IPS DF 6.9 (cell line): ENCODE data around the gene TPSD1.
"Not testable (repeated sequence)": the region's sequence is repeated elsewhere in the genome, so short reads cannot be mapped to it uniquely, and the experiment has no call there.

Experiments used
- DNase-seq: peaks from one replicate; pipeline ENCODE4 v3.0.0-alpha.2; 2013; ENCODE audit warnings: low read depth, low spot score
- H3K27ac ChIP-seq: one replicate; pipeline ENCODE4 v1.5.1; 2013; ENCODE audit warnings: low read length, control low read depth
- H3K27me3 ChIP-seq: 2 replicates; pipeline ENCODE4 v1.6.1; 2013; ENCODE audit warnings: mild to moderate bottlenecking, low read length; ENCODE audit not compliant: control insufficient read depth, insufficient read depth
- H3K36me3 ChIP-seq: 2 replicates; pipeline ENCODE4 v1.6.1; 2013; ENCODE audit warnings: low read length; ENCODE audit not compliant: control insufficient read depth, insufficient read depth
- H3K4me1 ChIP-seq: 2 replicates; pipeline ENCODE4 v1.6.1; 2013; ENCODE audit warnings: low read length; ENCODE audit not compliant: control insufficient read depth, insufficient read depth
- H3K4me3 ChIP-seq: 2 replicates; pipeline ENCODE4 v1.5.1; 2013; ENCODE audit warnings: mild to moderate bottlenecking, low read length
- H3K9me3 ChIP-seq: 2 replicates; pipeline ENCODE4 v1.6.1; 2013; ENCODE audit warnings: low read length, inconsistent platforms; ENCODE audit not compliant: control insufficient read depth, insufficient read depth
- WGBS: extraction: QIAGEN DNeasy Blood & Tissue Kit; methylation state at CpG from one replicate; pipeline ENCODE4 v1.1.7; 2013; ENCODE audit warnings: mixed read lengths, missing lambda C conversion rate; ENCODE audit not compliant: insufficient read length, insufficient coverage; 5-methylcytosine and 5-hydroxymethylcytosine counted together

The TPSD1 gene

DNA sequence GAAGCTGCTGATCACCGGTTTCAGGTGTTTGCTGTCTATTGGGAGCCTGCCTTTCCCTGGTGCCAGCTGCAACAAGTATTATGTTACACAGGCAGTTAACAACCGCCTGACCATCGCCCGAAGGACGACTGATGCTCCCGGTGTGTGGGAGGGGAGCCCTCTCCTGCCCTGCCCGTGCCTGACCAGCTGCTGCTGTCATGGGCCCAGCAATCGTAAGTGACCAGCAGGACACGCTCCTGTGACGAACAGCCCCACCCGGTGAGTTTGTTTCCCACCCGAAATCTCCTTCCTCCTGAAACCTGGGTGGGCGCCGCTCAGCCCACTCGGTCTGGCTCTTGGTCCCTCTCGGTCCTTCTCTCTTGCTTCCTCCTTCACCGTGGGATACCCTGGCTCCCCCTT, 35.7 kb downstream of the TPSD1 start:
- Histone ChIP-seq H3K4me1 (peaks cover 7% of the 10 kb centered on the region), H3K36me3 (no peaks in the 10 kb centered on the region), H3K27ac (no peak overlapping the region), H3K9me3 (no peaks in the 10 kb centered on the region), H3K4me3 (no peak overlapping the region), H3K27me3 (peaks cover 9% of the 10 kb centered on the region)
- no CpG with 5 or more reads among the region's 17 CpGs for WGBS
- no peak for DNase-seq

DNA sequence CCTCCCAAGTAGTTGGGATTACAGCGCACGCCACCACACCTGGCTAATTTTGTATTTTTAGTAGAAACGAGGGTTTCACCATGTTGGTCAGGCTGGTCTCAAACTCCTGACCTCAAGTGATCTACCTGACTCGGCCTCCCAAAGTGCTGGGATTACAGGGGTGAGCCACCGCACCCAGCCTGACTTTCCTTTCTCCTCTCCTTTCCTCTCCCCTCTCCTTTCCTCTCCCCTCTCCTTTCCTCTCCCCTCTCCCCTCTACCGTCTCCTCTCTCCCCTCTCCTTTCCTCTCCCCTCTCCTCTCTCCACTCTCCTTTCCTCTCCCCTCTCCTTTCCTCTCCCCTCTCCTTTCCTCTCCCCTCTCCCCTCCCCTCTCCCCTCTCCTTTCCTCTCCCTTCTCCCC, 36.3 kb downstream of the TPSD1 start:
- H3K4me3 ChIP-seq, H3K4me1 ChIP-seq, DNase-seq, H3K9me3 ChIP-seq, H3K27ac ChIP-seq, H3K27me3 ChIP-seq, H3K36me3 ChIP-seq: not testable (repeated sequence)
- WGBS = no CpG with 5 or more reads among the region's 6 CpGs

DNA sequence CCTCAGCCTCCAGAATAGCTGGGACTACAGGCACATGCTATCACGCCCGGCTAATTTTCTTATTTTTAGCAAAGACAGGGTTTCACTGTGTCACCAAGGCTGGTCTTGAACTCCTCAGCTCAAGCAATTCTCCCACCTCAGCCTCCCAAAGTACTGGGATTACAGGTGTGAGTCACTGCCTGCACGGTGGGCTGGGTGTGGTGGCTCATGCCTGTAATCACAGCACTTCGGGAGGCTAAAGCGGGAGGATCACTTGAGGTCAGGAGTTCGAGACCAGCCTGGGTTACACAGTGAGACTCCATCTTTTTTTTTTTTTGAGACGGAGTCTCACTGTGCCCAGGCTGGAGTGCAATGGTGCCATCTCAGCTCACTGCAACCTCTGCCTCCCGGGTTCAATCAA, 36.9 kb downstream of the TPSD1 start:
- no CpG with 5 or more reads among the region's 8 CpGs for WGBS
- H3K4me3 ChIP-seq, DNase-seq, H3K27me3 ChIP-seq, H3K9me3 ChIP-seq, H3K4me1 ChIP-seq, H3K27ac ChIP-seq, H3K36me3 ChIP-seq: not testable (repeated sequence)

DNA sequence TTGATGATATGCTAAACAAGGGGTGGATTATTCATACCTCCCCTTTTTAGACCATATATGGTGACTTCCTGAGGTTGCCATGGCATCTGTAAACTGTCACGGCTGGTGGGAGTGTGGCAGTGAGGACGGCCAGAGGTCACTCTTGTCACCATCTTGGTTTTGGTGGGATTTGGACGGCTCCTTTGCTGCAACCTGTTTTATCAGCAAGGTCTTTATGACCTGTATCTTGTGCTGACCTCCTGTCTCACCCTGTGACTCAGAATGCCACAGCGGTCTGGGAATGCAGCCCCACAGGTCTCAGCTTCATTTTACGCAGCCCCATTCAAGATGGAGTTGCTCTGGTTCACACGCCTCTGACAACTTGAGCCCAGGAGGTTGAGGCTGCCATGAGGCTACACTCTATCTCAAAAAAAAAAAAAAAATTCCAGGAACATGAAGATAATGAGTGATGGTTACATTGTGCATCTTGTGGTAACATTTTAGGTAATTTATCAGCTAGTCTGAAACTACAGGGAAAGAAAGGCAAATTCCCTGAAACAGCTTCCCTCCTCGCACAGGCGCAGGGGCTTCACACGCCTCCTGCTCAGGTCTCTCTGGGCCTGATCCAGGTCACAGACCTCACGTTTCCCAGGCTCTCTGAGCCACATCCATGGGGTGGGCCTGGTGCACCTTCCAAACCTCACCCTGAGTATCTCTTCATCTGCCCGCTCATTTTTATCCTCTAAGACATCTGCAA, 38.2 kb downstream of the TPSD1 start:
- Histone ChIP-seq H3K9me3 (no peaks in the 10 kb centered on the region), H3K36me3 (no peaks in the 10 kb centered on the region), H3K27ac (no peak overlapping the region), H3K4me3 (no peak overlapping the region), H3K4me1 (peaks cover 5% of the 10 kb centered on the region), H3K27me3 (peaks cover 9% of the 10 kb centered on the region)
- no CpG with 5 or more reads among the region's 11 CpGs for WGBS
- DNase-seq = no peak

DNA sequence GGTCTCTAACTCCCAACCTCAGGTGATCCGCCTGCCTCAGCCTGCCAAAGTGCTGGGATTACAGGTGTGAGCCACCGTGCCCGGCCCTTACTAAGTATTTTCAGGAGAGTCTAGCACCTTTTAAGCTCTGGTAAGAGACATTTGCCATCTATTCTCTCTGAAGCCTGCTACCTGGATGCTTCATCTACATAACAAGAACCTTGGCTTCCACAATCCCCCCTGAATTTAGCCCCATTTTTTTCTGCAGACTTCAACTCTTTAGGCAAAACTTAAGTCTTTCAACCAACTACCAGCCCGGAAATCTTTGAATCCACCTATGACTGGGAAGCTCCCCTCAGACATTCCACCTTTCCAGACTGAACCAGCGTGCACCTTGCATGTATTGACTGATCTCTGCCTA, 39.6 kb downstream of the TPSD1 start:
- Histone ChIP-seq H3K9me3 (no peaks in the 10 kb centered on the region), H3K27me3 (no peaks in the 10 kb centered on the region), H3K4me3 (no peak overlapping the region), H3K36me3 (no peaks in the 10 kb centered on the region), H3K4me1 (peaks cover 2% of the 10 kb centered on the region; the same call in 1 of the 2 replicates), H3K27ac (no peak overlapping the region)
- no CpG with 5 or more reads among the region's 5 CpGs for WGBS
- DNase-seq = no peak

DNA sequence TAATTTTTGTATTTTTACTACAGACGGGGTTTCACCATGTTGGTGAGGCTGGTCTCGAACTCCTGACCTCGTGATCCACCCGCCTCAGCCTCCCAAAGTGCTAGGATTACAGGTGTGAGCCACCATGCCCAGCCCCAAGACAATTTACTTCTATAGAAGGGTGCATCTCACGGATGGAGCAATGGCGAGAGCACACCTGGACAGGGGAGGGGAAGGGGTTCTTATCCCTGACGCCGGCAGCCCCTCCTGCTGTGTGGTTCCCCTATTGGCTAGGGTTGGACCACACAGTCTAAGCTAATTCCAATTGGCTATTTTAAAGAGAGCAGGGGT, 40.8 kb downstream of the TPSD1 start:
- no CpG with 5 or more reads among the region's 8 CpGs for WGBS
- not testable (repeated sequence) for H3K9me3 ChIP-seq, H3K4me1 ChIP-seq, H3K27ac ChIP-seq, DNase-seq, H3K27me3 ChIP-seq, H3K36me3 ChIP-seq, H3K4me3 ChIP-seq

DNA sequence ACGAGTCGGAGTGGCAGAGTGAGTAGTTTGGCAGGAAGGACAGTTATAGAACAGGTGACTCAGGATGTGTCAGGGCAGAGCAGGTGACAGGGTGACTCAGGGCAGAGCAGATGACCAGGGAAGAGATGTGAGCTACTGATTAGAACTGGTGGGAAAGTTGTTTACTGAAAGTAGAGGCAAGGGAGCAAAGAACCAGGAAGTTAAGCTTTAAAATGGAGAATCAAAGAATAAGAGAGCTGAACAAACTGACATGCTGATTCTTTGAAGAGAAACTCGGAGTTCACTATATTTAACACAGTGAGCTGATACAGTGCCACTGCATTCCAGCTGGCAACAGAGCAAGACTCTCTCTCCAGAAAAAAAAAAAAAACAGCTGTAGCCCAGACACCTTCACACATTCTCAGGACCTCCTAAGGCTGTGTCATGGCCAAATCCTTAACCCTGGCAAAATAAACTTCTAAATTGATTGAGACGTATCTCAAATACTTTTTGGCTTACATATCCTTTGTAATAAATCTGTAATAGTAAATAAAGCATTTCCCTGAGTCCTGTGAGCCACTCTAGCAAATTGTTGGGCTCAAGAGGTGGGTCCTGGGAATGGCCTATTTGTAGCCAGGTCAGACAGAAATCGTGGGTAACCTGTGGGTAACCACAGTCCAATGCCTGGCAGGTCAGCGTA, 41.3 kb downstream of the TPSD1 start:
- H3K4me1 ChIP-seq = peaks cover 3% of the 10 kb centered on the region
- DNase-seq = no peak
- H3K4me3 ChIP-seq = no peak overlapping the region
- H3K36me3 ChIP-seq = no peaks in the 10 kb centered on the region
- H3K27ac ChIP-seq = no peak overlapping the region
- H3K9me3 ChIP-seq = no peaks in the 10 kb centered on the region
- H3K27me3 ChIP-seq = no peaks in the 10 kb centered on the region
- WGBS = no CpG with 5 or more reads among the region's 6 CpGs

DNA sequence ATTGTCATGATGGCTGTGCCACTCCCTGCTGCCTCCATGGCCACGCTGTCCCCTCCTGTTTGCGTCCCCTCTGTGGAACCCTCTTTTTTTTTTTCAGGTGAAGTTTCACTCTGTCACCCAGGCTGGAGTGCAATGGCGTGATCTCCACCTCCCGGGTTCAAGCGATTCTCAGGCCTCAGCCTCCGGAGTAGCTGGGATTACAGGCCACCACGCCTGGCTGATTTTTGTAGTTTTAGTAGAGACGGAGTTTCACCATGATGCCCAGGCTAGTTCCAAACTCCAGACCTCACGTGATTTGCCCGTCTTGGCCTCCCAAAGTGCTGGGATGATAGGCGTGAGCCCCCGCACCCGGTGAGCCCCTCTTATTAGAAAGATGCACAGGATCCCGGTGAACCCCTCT, 42.5 kb downstream of the TPSD1 start:
- Histone ChIP-seq H3K9me3 (no peaks in the 10 kb centered on the region), H3K27me3 (no peaks in the 10 kb centered on the region), H3K4me1 (peaks cover 3% of the 10 kb centered on the region), H3K4me3 (no peak overlapping the region), H3K36me3 (no peaks in the 10 kb centered on the region), H3K27ac (no peak overlapping the region)
- WGBS = no CpG with 5 or more reads among the region's 14 CpGs
- DNase-seq = no peak

DNA sequence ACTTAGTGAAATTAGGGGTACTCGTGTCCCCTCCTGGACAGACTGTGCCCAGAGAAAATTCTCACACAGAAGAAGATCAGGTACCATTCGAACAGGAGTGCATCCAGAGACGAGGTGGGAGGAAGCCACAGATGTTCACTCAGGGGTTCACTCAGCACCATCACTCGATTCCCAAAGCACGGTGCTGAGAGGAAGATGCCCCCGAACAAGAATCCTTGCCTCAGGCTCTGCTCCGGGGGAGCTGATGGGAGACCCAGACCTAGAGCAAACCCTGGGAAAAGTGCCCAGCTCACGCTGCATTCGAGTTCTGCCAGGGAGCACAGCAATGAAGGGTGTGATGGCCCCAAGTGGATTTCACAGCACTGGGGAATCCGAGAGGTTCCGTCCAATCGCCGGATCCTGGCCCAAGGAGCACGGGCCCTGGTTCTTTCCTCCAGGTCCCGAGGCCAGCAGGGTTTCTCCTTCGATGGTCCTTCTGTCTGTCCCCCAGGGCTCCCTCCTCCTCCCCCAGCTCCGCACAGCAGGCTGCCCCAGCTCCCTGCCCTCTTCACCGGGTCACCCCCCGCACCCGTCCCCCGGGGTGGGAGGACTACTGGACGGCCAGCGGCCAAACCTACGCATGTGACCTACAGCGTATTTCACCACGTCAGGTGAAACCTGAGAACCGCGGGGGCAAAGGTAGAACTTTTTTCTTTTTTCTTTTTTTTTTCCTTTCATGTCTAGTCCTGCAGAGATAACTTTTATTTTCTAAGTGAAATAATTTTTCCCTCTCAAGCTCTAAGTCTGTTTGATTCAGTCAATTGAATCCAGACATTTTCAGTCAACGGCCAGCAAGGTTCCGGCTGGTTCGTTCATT, 43.4 kb downstream of the TPSD1 start:
- WGBS = no CpG with 5 or more reads among the region's 31 CpGs
- no peak for DNase-seq
- H3K9me3 ChIP-seq = no peaks in the 10 kb centered on the region

DNA sequence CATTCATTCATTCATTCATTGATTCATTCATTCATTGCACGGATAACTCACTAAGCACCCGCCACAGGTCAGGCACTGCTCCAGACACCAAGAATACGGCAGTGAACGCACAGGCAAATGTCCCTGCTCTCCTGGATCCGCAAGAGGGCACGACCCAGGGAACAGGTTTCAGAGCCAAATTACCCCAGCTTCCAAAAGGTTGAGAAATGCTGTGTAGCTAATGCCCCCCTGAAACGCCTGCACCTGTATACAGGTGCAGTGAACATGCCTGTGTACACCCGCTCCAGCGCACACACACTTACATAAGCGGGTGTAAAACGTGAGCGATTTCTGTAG, 44.0 kb downstream of the TPSD1 start:
- Histone ChIP-seq H3K27ac (no peak overlapping the region), H3K36me3 (no peaks in the 10 kb centered on the region), H3K4me1 (peaks cover 3% of the 10 kb centered on the region), H3K4me3 (no peak overlapping the region), H3K9me3 (no peaks in the 10 kb centered on the region), H3K27me3 (no peaks in the 10 kb centered on the region)
- no CpG with 5 or more reads among the region's 12 CpGs for WGBS
- no peak for DNase-seq

More for the DNA sequence above, 43.4 kb downstream of the TPSD1 start:
- H3K4me3 ChIP-seq = no peak overlapping the region
- H3K27ac ChIP-seq = no peak overlapping the region
- H3K27me3 ChIP-seq = no peaks in the 10 kb centered on the region
- H3K36me3 ChIP-seq = no peaks in the 10 kb centered on the region
- H3K4me1 ChIP-seq = peaks cover 3% of the 10 kb centered on the region
